HG03280 (cell line): Measurements from ENCODE around the gene EML5.

ENCODE experiments used
- ATAC-seq: cut with Tn5 transposase; IDR thresholded peaks from one replicate; pipeline ENCODE4 v1.9.1; 2021; ENCODE audit warnings: mild to moderate bottlenecking, moderate library complexity; ENCODE audit not compliant: unreplicated experiment

The EML5 gene

GRCh38 chr14:88568196-88568595 lies 224.6 kb downstream of the EML5 start:
- ATAC-seq = no peak

GRCh38 chr14:88565427-88565826 lies 227.3 kb downstream of the EML5 start:
- no peak for ATAC-seq

- ATAC-seq = no peak
Measured at GRCh38 chr14:88563845-88564244, 228.9 kb downstream of the EML5 start.

DNA sequence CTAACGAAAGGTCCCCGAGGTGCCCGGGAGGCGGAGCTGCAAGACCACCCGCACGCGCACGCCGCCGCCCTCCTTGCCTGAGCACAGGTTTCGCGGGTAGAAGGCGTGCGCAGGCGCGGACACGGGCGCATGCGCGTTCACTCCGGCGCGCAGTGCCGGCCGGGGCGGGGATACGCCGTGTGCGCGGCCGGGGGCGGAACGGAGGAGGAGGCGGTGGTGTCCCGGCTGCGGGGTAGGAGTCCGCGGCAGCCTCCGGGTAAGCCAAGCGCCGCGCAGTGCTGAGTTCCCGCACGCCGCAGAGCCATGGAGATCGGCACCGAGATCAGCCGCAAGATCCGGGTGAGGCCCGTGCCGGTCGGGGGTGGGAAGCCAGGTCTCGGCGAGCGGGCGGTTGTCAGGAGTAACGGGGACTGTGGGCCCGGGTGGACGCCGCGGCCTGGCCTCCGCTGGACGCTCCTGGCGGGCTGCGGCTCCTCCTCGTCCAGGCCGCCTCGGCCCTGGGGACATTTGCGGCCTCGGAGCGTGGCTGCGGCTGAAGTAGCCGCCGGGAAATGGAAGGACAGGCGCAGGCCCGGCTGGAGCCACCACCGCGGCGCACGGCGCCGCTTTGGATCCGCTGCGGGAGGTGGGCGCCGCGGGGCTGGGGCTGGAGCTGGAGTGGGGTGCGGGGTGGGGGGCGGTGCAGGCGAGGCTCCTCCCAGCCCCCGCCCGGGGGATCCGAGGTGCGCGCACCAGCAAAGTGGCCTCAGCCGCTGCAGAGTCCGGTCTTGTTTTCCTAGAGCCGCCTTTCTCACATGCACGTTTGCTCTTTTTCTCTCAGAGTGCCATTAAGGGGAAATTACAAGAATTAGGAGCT lies 229.7 kb downstream of the EML5 start, which contains the start of gene ZC3H14:
Gene ZC3H14, plus strand, starts transcription at position 207 of the 856 bp plus-strand sequence. Its CDS starts 97 bp downstream, at position 304.
- ATAC-seq = peak; percentile 98

DNA sequence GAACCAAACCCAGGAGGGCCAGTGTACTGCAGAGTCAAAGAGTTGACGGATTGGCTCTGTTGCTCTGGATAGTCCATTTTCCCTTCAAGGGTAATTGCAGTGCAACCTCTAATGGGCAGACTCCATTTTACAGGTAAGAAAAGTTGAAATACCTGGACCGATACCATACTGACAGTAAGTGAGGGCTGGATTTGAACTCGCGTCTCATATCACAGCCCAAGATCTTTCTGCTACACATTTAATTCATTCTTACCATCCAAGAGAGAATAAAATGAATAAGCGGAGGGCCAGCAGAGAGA lies 230.3 kb downstream of the EML5 start:
- no peak for ATAC-seq
